K562 (cell line): ENCODE data around the gene C1QTNF6. TPM values are rescaled to one million over a fixed set of nuclear protein-coding genes. Genes with fewer than 3 reads are reported as not detected.

Experiments used
- ATAC-seq: fragments of 200-7000 bp; cut with Tn5 transposase; 3 replicates; pipeline ENCODE4 v1.9.1; 2020; ENCODE audit warnings: moderate library complexity
- BruUV-seq: library from RNA; stranded (reverse); fragments of 400-500 nt; replicated peaks from 2 replicates; lab custom pipeline; 2021; lab: Mats Ljungman, UMichigan
- CTCF ChIA-PET: fragments of 300-600 bp; formaldehyde crosslinking; extraction: SDS; loops from one replicate; lab custom pipeline; 2021; ENCODE audit warnings: low intra/inter-chr PET ratio; lab: Yijun Ruan, JAX
- POLR2A ChIA-PET: fragments of 300-600, 350-650 bp; sonication (Branson Sonifier 250); formaldehyde crosslinking; extraction: SDS; loops from one replicate; lab custom pipeline; 2021; ENCODE audit warnings: antibody characterized with exemption, inconsistent platforms; lab: Yijun Ruan, JAX
- DNase-seq, 4 experiments: peaks; one replicate each; pipeline versions ENCODE4 v3.0.0 to v3.0.0-alpha.2; 2011 to 2018; ENCODE audit warnings: low spot score in 3 of 4, mixed read lengths in 3 of 4; ENCODE audit errors: extremely low read depth in 1 of 4
- FAIRE-seq: peaks from 2 replicates; lab custom pipeline; 2011; peaks lifted over from hg19 to GRCh38; lab: Jason Lieb, UNC
- H2AFZ ChIP-seq: 2 replicates; pipeline ENCODE4 v1.6.0; 2011; ENCODE audit warnings: low read depth, low read length, control low read depth, inconsistent platforms
- H3K27ac ChIP-seq: fragments of 200-600 bp; 3 replicates; pipeline ENCODE4 v1.8.0; 2011; ENCODE audit warnings: low read depth, mild to moderate bottlenecking, control low read depth, inconsistent platforms, low read length, moderate library complexity, mixed read lengths; ENCODE audit errors: extremely low read depth
- H3K27me3 ChIP-seq, 2 experiments: fragments of 300-600 bp in 1 of 2; 2 replicates in 1 of 2; 3 replicates in 1 of 2; pipeline versions ENCODE4 v1.6.0 to v1.8.0; 2011; ENCODE audit warnings: inconsistent platforms in 2 of 2, low read length in 2 of 2, mild to moderate bottlenecking in 1 of 2, mixed read lengths in 1 of 2, moderate library complexity in 1 of 2; ENCODE audit not compliant: control insufficient read depth in 2 of 2, insufficient read depth in 2 of 2
- H3K36me3 ChIP-seq: fragments of 300-600 bp; 3 replicates; pipeline ENCODE4 v1.8.0; 2011; ENCODE audit warnings: mild to moderate bottlenecking, low read length, inconsistent platforms; ENCODE audit not compliant: control insufficient read depth, insufficient read depth
- H3K4me1 ChIP-seq, 2 experiments: fragments of 200-600 bp in 1 of 2; replicated peaks in 1 of 2; 2 replicates in 1 of 2; 3 replicates in 1 of 2; pipeline versions ENCODE4 v1.5.1 to v1.8.0; 2011; ENCODE audit warnings: inconsistent platforms in 2 of 2, low read length in 2 of 2, mild to moderate bottlenecking in 1 of 2, mixed read lengths in 1 of 2, moderate library complexity in 1 of 2; ENCODE audit not compliant: control insufficient read depth in 2 of 2, insufficient read depth in 2 of 2
- H3K4me2 ChIP-seq: 2 replicates; pipeline ENCODE4 v1.6.1; 2011; ENCODE audit warnings: low read length, control low read depth, inconsistent platforms, mixed read lengths; ENCODE audit not compliant: insufficient read depth
- H3K4me3 ChIP-seq: fragments of 200-600 bp; sonication (generic), shearing (Covaris generic); 2 replicates; pipeline ENCODE4 v1.5.1; 2016; ENCODE audit warnings: control low read depth, inconsistent platforms
- H3K79me2 ChIP-seq: fragments of 200-600 bp; 3 replicates; pipeline ENCODE4 v1.8.0; 2011; ENCODE audit warnings: low read length, inconsistent platforms; ENCODE audit not compliant: control insufficient read depth, insufficient read depth
- H3K9ac ChIP-seq, 2 experiments: 2 replicates each; pipeline versions ENCODE4 v1.6.0 to v1.6.1; 2011; ENCODE audit warnings: low read depth in 2 of 2, low read length in 2 of 2, control low read depth in 1 of 2, inconsistent platforms in 1 of 2, mild to moderate bottlenecking in 1 of 2, mixed read lengths in 1 of 2; ENCODE audit not compliant: insufficient read depth in 1 of 2
- H3K9me1 ChIP-seq: one replicate; pipeline ENCODE4 v1.6.0; 2011; ENCODE audit warnings: inconsistent platforms, mild to moderate bottlenecking, low read length, moderate library complexity; ENCODE audit not compliant: control insufficient read depth, insufficient read depth
- H3K9me3 ChIP-seq: replicated peaks from 2 replicates; pipeline ENCODE4 v1.5.1; 2011; ENCODE audit warnings: low read depth, low read length, inconsistent platforms; ENCODE audit not compliant: control insufficient read depth, insufficient read depth
- H4K20me1 ChIP-seq: replicated peaks from 2 replicates; pipeline ENCODE4 v1.6.1; 2011; ENCODE audit warnings: low read length, inconsistent platforms, mixed read lengths; ENCODE audit not compliant: control insufficient read depth, insufficient read depth
- ASH1L ChIP-seq: fragments of 450-650 bp; IDR thresholded peaks from 2 replicates; pipeline ENCODE4 v1.6.1; 2018; ENCODE audit warnings: borderline replicate concordance, mild to moderate bottlenecking, low read depth; ENCODE audit not compliant: partially characterized antibody
- CBFA2T2 ChIP-seq: fragments of 450-650 bp; conservative IDR thresholded peaks from 2 replicates; pipeline ENCODE4 v1.6.1; 2017; ENCODE audit warnings: mild to moderate bottlenecking
- EP400 ChIP-seq: fragments of 450-650 bp; IDR thresholded peaks from 2 replicates; pipeline ENCODE4 v1.6.1; 2017; ENCODE audit warnings: antibody characterized with exemption, mild to moderate bottlenecking, moderate library complexity
- MEIS2 ChIP-seq: fragments of 450-650 bp; IDR thresholded peaks from 2 replicates; pipeline ENCODE4 v1.6.1; 2014; ENCODE audit warnings: mild to moderate bottlenecking; ENCODE audit not compliant: partially characterized antibody
- NFYB ChIP-seq: IDR thresholded peaks from 2 replicates; pipeline ENCODE4 v1.6.1; 2011; ENCODE audit warnings: mild to moderate bottlenecking, moderate library complexity; ENCODE audit not compliant: insufficient read length; ENCODE audit errors: extremely low read depth
- PHF20 ChIP-seq: fragments of 450-650 bp; IDR thresholded peaks from 2 replicates; pipeline ENCODE4 v1.6.1; 2018; ENCODE audit not compliant: partially characterized antibody
- SLC30A9 ChIP-seq: fragments of 250-450 bp; sonication (Bioruptor Pico); IDR thresholded peaks from 2 replicates; pipeline ENCODE4 v1.8.0; 2022; ENCODE audit warnings: mild to moderate bottlenecking, moderate library complexity
- TBL1XR1 ChIP-seq, 2 experiments: IDR thresholded peaks; 2 replicates each; pipeline ENCODE4 v1.6.1; 2012; ENCODE audit warnings: improper control_type of control experiment in 2 of 2, low read length in 2 of 2, mild to moderate bottlenecking in 1 of 2
- TFAM ChIP-seq: fragments of 250-450 bp; sonication (Bioruptor Pico); conservative IDR thresholded peaks from 2 replicates; pipeline ENCODE4 v1.5.0; 2021; ENCODE audit warnings: mild to moderate bottlenecking, moderate library complexity
- WGBS: fragments of 100-300 bp; shearing (Covaris generic); methylation state at CpG from one replicate; pipeline ENCODE4 v1.1.6; 2016; ENCODE audit warnings: low coverage, mixed read lengths; ENCODE audit not compliant: insufficient coverage; ENCODE audit errors: missing lambda C conversion rate; 5-methylcytosine and 5-hydroxymethylcytosine counted together
- in situ Hi-C: fragments of 300-500 bp; cut with MboI; formaldehyde crosslinking; loops from 4 replicates; pipeline ENCODE4 v1.15.0; 2018; ENCODE audit warnings: inconsistent platforms, mixed read lengths
- intact Hi-C: fragments of 100-400 bp; cut with micrococcal nuclease; formaldehyde crosslinking; loops from 2 replicates; pipeline ENCODE4 v1.14.2; 2022
- polyA plus RNA-seq, 8 experiments: library from polyadenylated mRNA; depleted of rRNA in 4 of 8; stranded (reverse) in 5 of 8; unstranded in 3 of 8; fragments of >200 nt; fragmentation: Nextera tagmentation in 2 of 8; fragmentation: Illumina TruSeq in 1 of 8; extraction: Ambion mirVana in 2 of 8; extraction: Trizol in 1 of 8; gene quantifications; 2 replicates each; pipeline versions ENCODE4 v1.2.1 to v1.2.3, GENCODE V29; 2011 to 2014; ENCODE audit warnings: inconsistent platforms in 1 of 8, missing spikeins in 1 of 8
- total RNA-seq, 7 experiments: library from RNA; depleted of rRNA in 6 of 7; stranded (reverse); fragments of >200 nt in 6 of 7; fragmentation: Illumina TruSeq in 2 of 7; extraction: Trizol in 2 of 7; gene quantifications; 2 replicates each; pipeline versions ENCODE4 v1.2.1 to v1.2.3, GENCODE V29; 2011 to 2021; ENCODE audit warnings: low replicate concordance in 1 of 7
- TF ChIP-seq, protein P1 (sequence below): sonication (generic); formaldehyde crosslinking; IDR thresholded peaks from 2 replicates; pipeline ENCODE4 v1.8.1; 2023; ENCODE audit warnings: mild to moderate bottlenecking, missing genetic modification reagents
- TF ChIP-seq, protein P2 (sequence below): fragments of 250-450 bp; sonication (Bioruptor Pico); IDR thresholded peaks from 2 replicates; pipeline ENCODE4 v1.4.0; 2020
- TF ChIP-seq, protein P3 (sequence below), 2 experiments: IDR thresholded peaks; 2 replicates each; pipeline ENCODE4 v1.6.1; 2011; ENCODE audit warnings: borderline replicate concordance in 1 of 2, control low read depth in 1 of 2, low read depth in 1 of 2, low read length in 1 of 2, mild to moderate bottlenecking in 1 of 2, mixed read lengths in 1 of 2, moderate library complexity in 1 of 2; ENCODE audit not compliant: insufficient read depth in 1 of 2, insufficient read length in 1 of 2, poor library complexity in 1 of 2, severe bottlenecking in 1 of 2; ENCODE audit errors: extremely low read depth in 1 of 2

Gene C1QTNF6
- total and polyA plus RNA-seq, 9 of the 15 experiments (the other 6 are each of a cell fraction or from before 2014, with no cell fraction given): 0.18 to 0.92 (median 0.55) TPM

DNA sequence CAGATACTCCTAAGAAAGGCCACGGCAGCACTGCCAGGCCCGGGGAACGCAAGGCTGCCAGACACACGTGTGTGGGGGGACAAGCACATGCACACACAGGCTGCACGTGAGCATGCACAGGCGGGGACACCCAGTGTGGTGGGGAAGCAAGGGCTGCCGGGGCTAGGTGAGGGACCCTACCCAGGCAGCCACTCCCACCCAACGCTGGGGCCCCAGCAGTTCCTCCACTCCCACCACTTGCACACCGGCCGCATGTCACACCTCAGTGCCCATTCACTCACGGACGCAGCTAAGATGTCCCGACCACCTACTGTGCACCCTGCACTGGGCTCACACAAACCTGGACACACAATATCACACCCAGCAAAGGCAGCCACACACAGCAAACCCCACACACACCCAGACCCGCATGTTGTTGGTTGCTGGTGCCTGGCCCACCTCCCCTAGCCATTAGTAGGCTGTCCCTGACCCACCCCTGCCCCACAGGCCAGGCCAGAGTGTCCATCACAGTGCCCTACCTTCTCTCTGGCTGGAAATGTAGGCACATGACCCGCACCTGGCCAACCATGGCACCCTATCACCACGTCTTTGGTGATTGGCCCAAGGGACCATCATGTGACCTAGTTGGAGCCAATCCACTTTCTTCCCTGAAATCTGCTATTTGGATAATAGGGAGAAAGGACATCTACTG lies 15.5 kb upstream of the C1QTNF6 start:
- Histone ChIP-seq H3K4me1 (peaks cover 6 to 37% of the 10 kb centered on the region in 2 experiments), H3K4me2 (no peak overlapping the region), H3K27ac (no peak overlapping the region), H3K9ac (no peak overlapping the region), H3K9me1 (no peaks in the 10 kb centered on the region), H3K79me2 (peaks cover 2% of the 10 kb centered on the region; the same call in 1 of the 3 replicates), H3K4me3 (no peak overlapping the region), H3K36me3 (no peaks in the 10 kb centered on the region), H4K20me1 (no peaks in the 10 kb centered on the region), H3K27me3 (no peaks in the 10 kb centered on the region), H2AFZ (peak overlapping the region; percentile 40; the same call in 1 of the 2 replicates), H3K9me3 (no peaks in the 10 kb centered on the region)
- FAIRE-seq: no peak
- 71% methylated on average over 9 of the region's 16 CpGs for WGBS
- ATAC-seq: no peak
- in situ Hi-C loops (no loop called here), intact Hi-C loops (no loop called here)
- ChIA-PET CTCF (no interaction called here), POLR2A (no interaction called here)
- BruUV-seq: no TSS peak
- DNase-seq: peak in 3 of 4 experiments; percentile 31 to 56 (median 50)
- TF ChIP-seq MEIS2 (no peak), PHF20 (no peak), EP400 (no peak), TBL1XR1 (IDR thresholded peaks at IDR 0.05; ENCODE audit: low read length in 2 of 2) (no peak), ASH1L (no peak), CBFA2T2 (peak; percentile 12; the same call in 1 of the 2 replicates), NFYB (no peak), TFAM (CRISPR knock-in tag) (no peak), SLC30A9 (CRISPR knock-in tag) (no peak)
- TF ChIP-seq, protein P1, sequence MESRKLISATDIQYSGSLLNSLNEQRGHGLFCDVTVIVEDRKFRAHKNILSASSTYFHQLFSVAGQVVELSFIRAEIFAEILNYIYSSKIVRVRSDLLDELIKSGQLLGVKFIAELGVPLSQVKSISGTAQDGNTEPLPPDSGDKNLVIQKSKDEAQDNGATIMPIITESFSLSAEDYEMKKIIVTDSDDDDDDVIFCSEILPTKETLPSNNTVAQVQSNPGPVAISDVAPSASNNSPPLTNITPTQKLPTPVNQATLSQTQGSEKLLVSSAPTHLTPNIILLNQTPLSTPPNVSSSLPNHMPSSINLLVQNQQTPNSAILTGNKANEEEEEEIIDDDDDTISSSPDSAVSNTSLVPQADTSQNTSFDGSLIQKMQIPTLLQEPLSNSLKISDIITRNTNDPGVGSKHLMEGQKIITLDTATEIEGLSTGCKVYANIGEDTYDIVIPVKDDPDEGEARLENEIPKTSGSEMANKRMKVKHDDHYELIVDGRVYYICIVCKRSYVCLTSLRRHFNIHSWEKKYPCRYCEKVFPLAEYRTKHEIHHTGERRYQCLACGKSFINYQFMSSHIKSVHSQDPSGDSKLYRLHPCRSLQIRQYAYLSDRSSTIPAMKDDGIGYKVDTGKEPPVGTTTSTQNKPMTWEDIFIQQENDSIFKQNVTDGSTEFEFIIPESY (CRISPR knock-in tag): no peak
- TF ChIP-seq, protein P2, sequence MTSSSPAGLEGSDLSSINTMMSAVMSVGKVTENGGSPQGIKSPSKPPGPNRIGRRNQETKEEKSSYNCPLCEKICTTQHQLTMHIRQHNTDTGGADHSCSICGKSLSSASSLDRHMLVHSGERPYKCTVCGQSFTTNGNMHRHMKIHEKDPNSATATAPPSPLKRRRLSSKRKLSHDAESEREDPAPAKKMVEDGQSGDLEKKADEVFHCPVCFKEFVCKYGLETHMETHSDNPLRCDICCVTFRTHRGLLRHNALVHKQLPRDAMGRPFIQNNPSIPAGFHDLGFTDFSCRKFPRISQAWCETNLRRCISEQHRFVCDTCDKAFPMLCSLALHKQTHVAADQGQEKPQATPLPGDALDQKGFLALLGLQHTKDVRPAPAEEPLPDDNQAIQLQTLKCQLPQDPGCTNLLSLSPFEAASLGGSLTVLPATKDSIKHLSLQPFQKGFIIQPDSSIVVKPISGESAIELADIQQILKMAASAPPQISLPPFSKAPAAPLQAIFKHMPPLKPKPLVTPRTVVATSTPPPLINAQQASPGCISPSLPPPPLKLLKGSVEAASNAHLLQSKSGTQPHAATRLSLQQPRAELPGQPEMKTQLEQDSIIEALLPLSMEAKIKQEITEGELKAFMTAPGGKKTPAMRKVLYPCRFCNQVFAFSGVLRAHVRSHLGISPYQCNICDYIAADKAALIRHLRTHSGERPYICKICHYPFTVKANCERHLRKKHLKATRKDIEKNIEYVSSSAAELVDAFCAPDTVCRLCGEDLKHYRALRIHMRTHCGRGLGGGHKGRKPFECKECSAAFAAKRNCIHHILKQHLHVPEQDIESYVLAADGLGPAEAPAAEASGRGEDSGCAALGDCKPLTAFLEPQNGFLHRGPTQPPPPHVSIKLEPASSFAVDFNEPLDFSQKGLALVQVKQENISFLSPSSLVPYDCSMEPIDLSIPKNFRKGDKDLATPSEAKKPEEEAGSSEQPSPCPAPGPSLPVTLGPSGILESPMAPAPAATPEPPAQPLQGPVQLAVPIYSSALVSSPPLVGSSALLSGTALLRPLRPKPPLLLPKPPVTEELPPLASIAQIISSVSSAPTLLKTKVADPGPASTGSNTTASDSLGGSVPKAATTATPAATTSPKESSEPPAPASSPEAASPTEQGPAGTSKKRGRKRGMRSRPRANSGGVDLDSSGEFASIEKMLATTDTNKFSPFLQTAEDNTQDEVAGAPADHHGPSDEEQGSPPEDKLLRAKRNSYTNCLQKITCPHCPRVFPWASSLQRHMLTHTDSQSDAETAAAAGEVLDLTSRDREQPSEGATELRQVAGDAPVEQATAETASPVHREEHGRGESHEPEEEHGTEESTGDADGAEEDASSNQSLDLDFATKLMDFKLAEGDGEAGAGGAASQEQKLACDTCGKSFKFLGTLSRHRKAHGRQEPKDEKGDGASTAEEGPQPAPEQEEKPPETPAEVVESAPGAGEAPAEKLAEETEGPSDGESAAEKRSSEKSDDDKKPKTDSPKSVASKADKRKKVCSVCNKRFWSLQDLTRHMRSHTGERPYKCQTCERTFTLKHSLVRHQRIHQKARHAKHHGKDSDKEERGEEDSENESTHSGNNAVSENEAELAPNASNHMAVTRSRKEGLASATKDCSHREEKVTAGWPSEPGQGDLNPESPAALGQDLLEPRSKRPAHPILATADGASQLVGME: no peak
- TF ChIP-seq, protein P3, sequence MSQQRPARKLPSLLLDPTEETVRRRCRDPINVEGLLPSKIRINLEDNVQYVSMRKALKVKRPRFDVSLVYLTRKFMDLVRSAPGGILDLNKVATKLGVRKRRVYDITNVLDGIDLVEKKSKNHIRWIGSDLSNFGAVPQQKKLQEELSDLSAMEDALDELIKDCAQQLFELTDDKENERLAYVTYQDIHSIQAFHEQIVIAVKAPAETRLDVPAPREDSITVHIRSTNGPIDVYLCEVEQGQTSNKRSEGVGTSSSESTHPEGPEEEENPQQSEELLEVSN (IDR thresholded peaks at IDR 0.05; ENCODE audit: borderline replicate concordance in 1 of 2, extremely low read depth in 1 of 2, insufficient read depth in 1 of 2, insufficient read length in 1 of 2, low read depth in 1 of 2, low read length in 1 of 2, poor library complexity in 1 of 2, severe bottlenecking in 1 of 2): peak in 1 of 2 experiments; percentile 7
